Chondrocyte (in vitro differentiated cells): ENCODE data around the gene ZNF396. TPM values are rescaled to one million over a fixed set of nuclear protein-coding genes. Genes with fewer than 3 reads are reported as not detected.
A peak's percentile ranks its signal among the peaks of the same experiment; 100 is the strongest.

Experiments
- DNase-seq: peaks from one replicate; pipeline ENCODE4 v3.0.0; 2021; ENCODE audit warnings: mixed read lengths, low spot score
- H3K27ac Mint-ChIP-seq: one replicate; pipeline ENCODE4 v1.8.0; 2021; ENCODE audit warnings: mild to moderate bottlenecking, moderate library complexity, mixed read lengths; ENCODE audit not compliant: unreplicated experiment
- H3K27me3 Mint-ChIP-seq: 2 replicates; pipeline ENCODE4 v1.8.0; 2021; ENCODE audit warnings: low read depth, mixed read lengths
- H3K36me3 Mint-ChIP-seq: 2 replicates; pipeline ENCODE4 v1.8.0; 2021; ENCODE audit warnings: low read depth, mixed read lengths
- H3K4me1 Mint-ChIP-seq: 2 replicates; pipeline ENCODE4 v1.8.0; 2021; ENCODE audit warnings: low read depth, mild to moderate bottlenecking, mixed read lengths
- H3K4me3 Mint-ChIP-seq: one replicate; pipeline ENCODE4 v1.8.0; 2021; ENCODE audit warnings: mild to moderate bottlenecking, moderate library complexity, mixed read lengths; ENCODE audit not compliant: unreplicated experiment
- H3K9me3 Mint-ChIP-seq: 2 replicates; pipeline ENCODE4 v1.8.0; 2021; ENCODE audit warnings: low read depth, mixed read lengths
- CTCF ChIP-seq: fragments of 200-600 bp; sonication (generic); IDR thresholded peaks from 2 replicates; pipeline ENCODE4 v1.5.0; 2021; ENCODE audit warnings: antibody characterized with exemption, mild to moderate bottlenecking, moderate library complexity
- total RNA-seq: library from RNA; stranded (reverse); gene quantifications from 3 replicates; pipeline ENCODE4 v1.2.1, GENCODE V29; 2021

The ZNF396 gene
- total RNA-seq, 1 donor from 2014 or later: 1.5 TPM

- Mint-ChIP-seq H3K27me3 (no peaks in the 10 kb centered on the region), H3K4me3 (no peak overlapping the region), H3K36me3 (peaks cover 3% of the 10 kb centered on the region), H3K9me3 (peaks cover 4% of the 10 kb centered on the region), H3K27ac (no peak overlapping the region), H3K4me1 (peaks cover 17% of the 10 kb centered on the region)
- no peak for DNase-seq
- no peak for TF ChIP-seq CTCF
Observed at GRCh38 chr18:35409911-35410310, 32.8 kb upstream of the ZNF396 start.

GRCh38 chr18:35408843-35409261 lies 31.7 kb upstream of the ZNF396 start:
- H3K4me1 Mint-ChIP-seq: peaks cover 17% of the 10 kb centered on the region
- no peaks in the 10 kb centered on the region for H3K27me3 Mint-ChIP-seq
- H3K27ac Mint-ChIP-seq: no peak overlapping the region
- no peak overlapping the region for H3K4me3 Mint-ChIP-seq
- no peak for TF ChIP-seq CTCF
- H3K9me3 Mint-ChIP-seq: peaks cover 6% of the 10 kb centered on the region
- H3K36me3 Mint-ChIP-seq: peaks cover 3% of the 10 kb centered on the region
- no peak for DNase-seq

GRCh38 chr18:35407871-35408481 lies 30.8 kb upstream of the ZNF396 start:
- Mint-ChIP-seq H3K4me3 (no peak overlapping the region), H3K36me3 (peaks cover 3% of the 10 kb centered on the region), H3K9me3 (peaks cover 6% of the 10 kb centered on the region), H3K4me1 (peaks cover 17% of the 10 kb centered on the region), H3K27ac (peak overlapping the region; percentile 59), H3K27me3 (no peaks in the 10 kb centered on the region)
- peak; percentile 98 for TF ChIP-seq CTCF
- DNase-seq: no peak

GRCh38 chr18:35406666-35407065 lies 29.5 kb upstream of the ZNF396 start:
- Mint-ChIP-seq H3K36me3 (peaks cover 3% of the 10 kb centered on the region), H3K27ac (no peak overlapping the region), H3K4me3 (no peak overlapping the region), H3K27me3 (no peaks in the 10 kb centered on the region), H3K9me3 (peaks cover 6% of the 10 kb centered on the region), H3K4me1 (peaks cover 23% of the 10 kb centered on the region)
- no peak for DNase-seq
- TF ChIP-seq CTCF: no peak

GRCh38 chr18:35397976-35398375 lies 20.8 kb upstream of the ZNF396 start:
- no peak overlapping the region for H3K27ac Mint-ChIP-seq
- H3K4me1 Mint-ChIP-seq: peaks cover 6% of the 10 kb centered on the region
- H3K36me3 Mint-ChIP-seq: no peaks in the 10 kb centered on the region
- no peak overlapping the region for H3K4me3 Mint-ChIP-seq
- H3K27me3 Mint-ChIP-seq: no peaks in the 10 kb centered on the region
- H3K9me3 Mint-ChIP-seq: no peaks in the 10 kb centered on the region
- no peak for DNase-seq
- TF ChIP-seq CTCF: no peak
